H1 (cell line): ENCODE data around the gene ZNF470. TPM values are rescaled to one million over a fixed set of nuclear protein-coding genes. Genes with fewer than 3 reads are reported as not detected.

Experiments
- CTCF ChIA-PET: fragments of 300-600 bp; sonication (Branson Sonifier 250); formaldehyde crosslinking; loops from one replicate; lab custom pipeline; 2021; ENCODE audit not compliant: partially characterized antibody; lab: Charles Lee
- POLR2A ChIA-PET: fragments of 300-600 bp; sonication (Branson Sonifier 250); formaldehyde crosslinking; loops from one replicate; lab custom pipeline; 2021; ENCODE audit warnings: inconsistent platforms; ENCODE audit not compliant: partially characterized antibody; lab: Charles Lee
- DNase-seq, 2 experiments: peaks; one replicate each; pipeline versions ENCODE4 v3.0.0 to v3.0.0-alpha.2; 2010 to 2022; ENCODE audit warnings: low spot score in 2 of 2, low read depth in 1 of 2, mixed read lengths in 1 of 2
- FAIRE-seq: peaks from 2 replicates; lab custom pipeline; 2011; peaks lifted over from hg19 to GRCh38; lab: Jason Lieb, UNC
- H2AFZ ChIP-seq: 2 replicates; pipeline ENCODE4 v1.8.1; 2012; ENCODE audit warnings: low read length, inconsistent platforms
- H2AK5ac ChIP-seq: 2 replicates; pipeline ENCODE4 v1.6.1; 2013; ENCODE audit warnings: low read depth, low read length
- H2BK120ac ChIP-seq: replicated peaks from 2 replicates; pipeline ENCODE3; 2013; ENCODE audit warnings: low read depth, low read length, inconsistent platforms
- H2BK12ac ChIP-seq: 2 replicates; pipeline ENCODE4 v1.6.1; 2013; ENCODE audit warnings: low read depth, low read length
- H2BK15ac ChIP-seq: 2 replicates; pipeline ENCODE4 v1.6.1; 2013; ENCODE audit warnings: low read length
- H2BK20ac ChIP-seq: 2 replicates; pipeline ENCODE4 v1.6.1; 2013; ENCODE audit warnings: low read length
- H2BK5ac ChIP-seq: 2 replicates; pipeline ENCODE4 v1.6.1; 2013; ENCODE audit warnings: low read depth, low read length
- H3K14ac ChIP-seq: 2 replicates; pipeline ENCODE4 v1.6.1; 2013; ENCODE audit warnings: inconsistent platforms; ENCODE audit not compliant: insufficient read length
- H3K18ac ChIP-seq: 2 replicates; pipeline ENCODE4 v1.6.1; 2013; ENCODE audit warnings: low read length; ENCODE audit errors: extremely low read depth
- H3K23ac ChIP-seq: 2 replicates; pipeline ENCODE4 v1.6.1; 2013; ENCODE audit warnings: inconsistent platforms; ENCODE audit not compliant: insufficient read length
- H3K23me2 ChIP-seq: 2 replicates; pipeline ENCODE4 v1.6.1; 2013; ENCODE audit warnings: low read depth, low read length
- H3K27ac ChIP-seq: 2 replicates; pipeline ENCODE4 v1.6.1; 2011; ENCODE audit warnings: low read depth, low read length, inconsistent platforms
- H3K27me3 ChIP-seq, 4 experiments: replicated peaks in 1 of 4; 1 replicate in 1 of 4; 2 replicates in 3 of 4; pipeline versions ENCODE4 v1.6.1 to v1.8.1; 2011 to 2013; ENCODE audit warnings: low read length in 3 of 4, mild to moderate bottlenecking in 3 of 4, inconsistent platforms in 2 of 4, mixed read lengths in 2 of 4, moderate library complexity in 1 of 4; ENCODE audit not compliant: control insufficient read depth in 3 of 4, insufficient read depth in 3 of 4; ENCODE audit errors: extremely low read depth in 1 of 4
- H3K36me3 ChIP-seq, 4 experiments: 2 replicates each; pipeline versions ENCODE4 v1.6.1 to v1.8.1; 2011 to 2013; ENCODE audit warnings: mild to moderate bottlenecking in 4 of 4, low read length in 3 of 4, moderate library complexity in 2 of 4, control low read depth in 1 of 4, inconsistent platforms in 1 of 4; ENCODE audit not compliant: insufficient read depth in 4 of 4, control insufficient read depth in 2 of 4
- H3K4ac ChIP-seq: replicated peaks from 2 replicates; pipeline ENCODE3; 2013; ENCODE audit warnings: low read length, low read depth, mixed read lengths, inconsistent platforms; ENCODE audit not compliant: insufficient read length
- H3K4me1 ChIP-seq, 4 experiments: replicated peaks in 1 of 4; 1 replicate in 1 of 4; 2 replicates in 3 of 4; pipeline versions ENCODE4 v1.6.1 to v1.8.1; 2011 to 2013; ENCODE audit warnings: low read length in 3 of 4, inconsistent platforms in 2 of 4, mixed read lengths in 1 of 4; ENCODE audit not compliant: insufficient read depth in 4 of 4, control insufficient read depth in 3 of 4
- H3K4me2 ChIP-seq, 2 experiments: 2 replicates each; pipeline versions ENCODE4 v1.6.1 to v1.8.1; 2011 to 2013; ENCODE audit warnings: low read depth in 2 of 2, low read length in 2 of 2, control low read depth in 1 of 2, inconsistent platforms in 1 of 2, mild to moderate bottlenecking in 1 of 2; ENCODE audit not compliant: insufficient read depth in 1 of 2
- H3K4me3 ChIP-seq, 4 experiments: fragments of 200-600, 300-600 bp in 1 of 4; sonication (generic), shearing (Covaris generic), sonication (Bioruptor Twin) in 1 of 4; 2 replicates each; pipeline versions ENCODE4 v1.5.1 to v1.8.1; 2011 to 2016; ENCODE audit warnings: low read length in 4 of 4, low read depth in 3 of 4, control low read depth in 2 of 4, inconsistent platforms in 2 of 4, mild to moderate bottlenecking in 2 of 4, mixed read lengths in 1 of 4, moderate library complexity in 1 of 4; ENCODE audit not compliant: insufficient read depth in 2 of 4; ENCODE audit errors: extremely low read depth in 1 of 4
- H3K56ac ChIP-seq: replicated peaks from 2 replicates; pipeline ENCODE3; 2013; ENCODE audit warnings: low read depth, mild to moderate bottlenecking, mixed read lengths, low read length, inconsistent platforms; ENCODE audit not compliant: insufficient read length
- H3K79me1 ChIP-seq: 2 replicates; pipeline ENCODE4 v1.6.1; 2013; ENCODE audit warnings: low read depth, low read length, control low read depth
- H3K79me2 ChIP-seq, 2 experiments: 2 replicates each; pipeline versions ENCODE4 v1.6.1 to v1.8.1; 2012 to 2013; ENCODE audit warnings: low read length in 2 of 2, mild to moderate bottlenecking in 2 of 2, inconsistent platforms in 1 of 2; ENCODE audit not compliant: insufficient read depth in 2 of 2, control insufficient read depth in 1 of 2
- H3K9ac ChIP-seq, 4 experiments: replicated peaks in 1 of 4; 1 replicate in 1 of 4; 2 replicates in 3 of 4; pipeline versions ENCODE4 v1.6.1 to v1.8.1; 2011 to 2013; ENCODE audit warnings: low read depth in 3 of 4, low read length in 3 of 4, control low read depth in 2 of 4, mild to moderate bottlenecking in 2 of 4, moderate library complexity in 2 of 4, inconsistent platforms in 1 of 4; ENCODE audit errors: extremely low read depth in 1 of 4
- H3K9me3 ChIP-seq, 2 experiments: 2 replicates each; pipeline versions ENCODE4 v1.6.1 to v1.8.1; 2012 to 2013; ENCODE audit warnings: mild to moderate bottlenecking in 2 of 2, moderate library complexity in 2 of 2, control low read depth in 1 of 2, inconsistent platforms in 1 of 2, low read depth in 1 of 2, low read length in 1 of 2, mixed read lengths in 1 of 2; ENCODE audit not compliant: insufficient read depth in 2 of 2
- H4K20me1 ChIP-seq, 2 experiments: replicated peaks in 1 of 2; 2 replicates each; pipeline versions ENCODE3 to v1.8.1; 2011 to 2013; ENCODE audit warnings: inconsistent platforms in 2 of 2, low read length in 2 of 2, mild to moderate bottlenecking in 1 of 2; ENCODE audit not compliant: insufficient read depth in 2 of 2, control insufficient read depth in 1 of 2
- H4K5ac ChIP-seq: 2 replicates; pipeline ENCODE4 v1.6.1; 2013; ENCODE audit warnings: low read length, low read depth, mixed read lengths, inconsistent platforms; ENCODE audit not compliant: insufficient read length
- H4K8ac ChIP-seq: 2 replicates; pipeline ENCODE4 v1.8.0; 2013; ENCODE audit warnings: mild to moderate bottlenecking, moderate library complexity, low read length, inconsistent platforms; ENCODE audit not compliant: insufficient read depth; ENCODE audit errors: extremely low read depth
- H4K91ac ChIP-seq: replicated peaks from 2 replicates; pipeline ENCODE3; 2013; ENCODE audit warnings: low read length, mixed read lengths, inconsistent platforms; ENCODE audit not compliant: insufficient read length
- BRCA1 ChIP-seq: IDR thresholded peaks from 2 replicates; pipeline ENCODE4 v1.6.1; 2012; ENCODE audit warnings: low read depth, low read length, improper control_type of control experiment
- CHD2 ChIP-seq: IDR thresholded peaks from 2 replicates; pipeline ENCODE4 v1.6.1; 2012; ENCODE audit warnings: low read length, improper control_type of control experiment
- GABPA ChIP-seq: IDR thresholded peaks from 2 replicates; pipeline ENCODE4 v1.6.1; 2011; ENCODE audit warnings: mild to moderate bottlenecking, low read length, moderate library complexity, borderline replicate concordance; ENCODE audit not compliant: insufficient read depth
- KDM5A ChIP-seq: fragments of 200-600 bp; IDR thresholded peaks from 2 replicates; pipeline ENCODE4 v1.7.1; 2012; ENCODE audit warnings: mild to moderate bottlenecking, low read length, inconsistent platforms, mixed read lengths
- MAFK ChIP-seq: IDR thresholded peaks from 2 replicates; pipeline ENCODE4 v1.6.1; 2012; ENCODE audit warnings: low read depth, mild to moderate bottlenecking, improper control_type of control experiment, low read length
- SIX5 ChIP-seq: IDR thresholded peaks from 2 replicates; pipeline ENCODE4 v1.6.1; 2011; ENCODE audit warnings: mild to moderate bottlenecking, low read depth, low read length
- SP1 ChIP-seq: IDR thresholded peaks from 2 replicates; pipeline ENCODE4 v1.6.1; 2011; ENCODE audit warnings: low read depth, low read length
- SP4 ChIP-seq: IDR thresholded peaks from 2 replicates; pipeline ENCODE4 v1.6.1; 2012; ENCODE audit warnings: low read length, inconsistent platforms
- TEAD4 ChIP-seq: IDR thresholded peaks from 2 replicates; pipeline ENCODE4 v1.6.1; 2012; ENCODE audit warnings: low read depth, low read length, inconsistent platforms, mixed read lengths
- WGBS, 2 experiments: shearing (Covaris generic) in 1 of 2; methylation state at CpG; one replicate each; pipeline versions ENCODE4 v1.1.6 to v1.1.7; 2013 to 2015; ENCODE audit warnings: low lambda C conversion rate in 2 of 2, mixed read lengths in 2 of 2, inconsistent platforms in 1 of 2, low coverage in 1 of 2, missing lambda C conversion rate in 1 of 2; ENCODE audit not compliant: insufficient replicate concordance in 2 of 2, insufficient coverage in 1 of 2, insufficient read length in 1 of 2; ENCODE audit errors: extremely low coverage in 1 of 2, missing lambda C conversion rate in 1 of 2; 5-methylcytosine and 5-hydroxymethylcytosine counted together
- long read RNA-seq, 2 experiments: library from RNA in 1 of 2; library from capped mRNA in 1 of 2; stranded (forward); transcript quantifications; one replicate each; pipeline ENCODE4 v2.0.0, GENCODE V29; 2021; ENCODE audit warnings: inconsistent platforms in 1 of 2
- polyA minus RNA-seq, 3 experiments: library from RNA; depleted of rRNA, polyadenylated mRNA; stranded (reverse); fragments of >200 nt; gene quantifications; 1 replicate in 2 of 3; 2 replicates in 1 of 3; pipeline ENCODE4 v1.2.3, GENCODE V29; 2011
- polyA plus RNA-seq, 7 experiments: library from polyadenylated mRNA; depleted of rRNA in 3 of 7; stranded (reverse) in 5 of 7; unstranded in 2 of 7; fragments of >200 nt in 5 of 7; fragments of 200-250 nt in 2 of 7; gene quantifications; 1 replicate in 5 of 7; 2 replicates in 1 of 7; 4 replicates in 1 of 7; pipeline versions ENCODE4 v1.2.1 to v1.2.3, GENCODE V29; 2011 to 2013; ENCODE audit warnings: missing spikeins in 2 of 7, mixed read lengths in 2 of 7
- total RNA-seq: library from RNA; stranded (reverse); fragmentation: NEBNext Ultra II Directional; extraction: Animal tissue kit (Norgen Biotek cat#: 25700); gene quantifications from 2 replicates; pipeline ENCODE4 v1.2.1, GENCODE V29; 2021

ZNF470 gene
- total RNA-seq = 6.8 and 8.8 TPM in 2 replicates
- polyA plus RNA-seq (2011; rRNA removed) = 1.9 and 2.0 TPM in 2 replicates
- polyA plus RNA-seq (2011; cell fraction: cytosol; rRNA removed) = 2.8 TPM
- 6.7 TPM for polyA plus RNA-seq (2011; cell fraction: nucleus; rRNA removed)
- 4.8 to 7.2 TPM (median 6.1 TPM) in 4 replicates for polyA plus RNA-seq (2012, experiment 1 of 2)
- polyA plus RNA-seq (2012, experiment 2 of 2) = 0.49 TPM
- 7.4 TPM for polyA plus RNA-seq (2013, experiment 1 of 2)
- polyA plus RNA-seq (2013, experiment 2 of 2) = 6.4 TPM
- polyA minus RNA-seq (2011; rRNA and poly(A)+ RNA removed) = 3.8 and 6.8 TPM in 2 replicates
- 2.9 TPM for polyA minus RNA-seq (2011; cell fraction: cytosol; rRNA and poly(A)+ RNA removed)
- polyA minus RNA-seq (2011; cell fraction: nucleus; rRNA and poly(A)+ RNA removed) = 13.6 TPM
- long read RNA-seq, experiment 1, full-length matches to known transcripts = 1 of 5 reads
- long read RNA-seq, experiment 1, partial matches to known transcripts = 0 of 5 reads
- long read RNA-seq, experiment 1, other reads (novel, unspliced or antisense) = 4 of 5 reads
- long read RNA-seq, experiment 2, partial matches to known transcripts = 0 of 2 reads
- long read RNA-seq, experiment 2, other reads (novel, unspliced or antisense) = 2 of 2 reads

DNA sequence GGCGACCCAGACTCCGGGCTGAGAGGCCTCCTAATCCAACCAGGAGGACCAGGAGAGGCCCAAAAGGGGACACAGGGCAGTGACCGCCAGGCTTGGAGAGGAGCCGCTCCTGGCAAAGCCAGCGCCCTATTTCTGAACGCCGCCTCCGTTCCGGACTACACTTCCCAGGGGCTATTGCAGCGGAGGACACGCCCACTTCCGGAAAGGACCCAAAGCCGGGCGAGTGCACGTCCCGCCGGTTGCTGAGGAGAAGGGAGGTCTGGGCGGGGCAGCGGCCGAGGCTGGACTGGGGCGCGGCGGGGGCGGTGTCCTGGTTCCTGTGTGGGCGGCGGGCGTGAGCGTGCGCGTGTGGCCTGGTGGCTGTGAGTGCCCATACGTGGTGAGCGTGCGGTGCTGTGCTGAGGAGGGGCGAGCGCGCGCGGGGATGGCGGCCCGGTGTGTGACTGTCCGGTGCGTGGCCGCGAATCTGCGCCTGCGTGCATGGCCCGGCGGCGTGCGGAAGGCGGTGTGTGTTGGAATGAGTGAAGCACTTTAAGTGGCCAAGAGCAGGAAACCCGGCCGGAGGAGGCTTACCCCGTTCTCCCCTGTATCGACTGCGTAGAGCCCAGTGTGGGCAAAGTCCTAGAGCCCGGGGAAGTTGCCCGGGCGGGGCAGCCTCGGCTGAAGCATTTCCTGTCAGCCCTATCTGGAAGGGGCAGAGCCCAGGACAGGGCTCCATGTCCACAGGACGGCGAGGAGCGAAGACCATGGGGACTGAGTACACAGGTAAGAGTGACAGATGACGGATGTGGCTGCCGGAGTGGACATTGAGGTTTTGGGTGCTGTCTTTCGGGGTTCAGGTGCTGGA, at the start of gene ZNF470:
Gene ZNF470, plus strand, starts transcription at position 195 of the 847 bp plus-strand sequence. CDS start 2,844 bp downstream, outside the sequence.
- Histone ChIP-seq H3K18ac (peak within 1 kb of the TSS; percentile 78), H2BK20ac (no peak within 1 kb of the TSS), H3K79me2 (no peaks in the 10 kb centered on the region), H3K23me2 (peaks cover 6% of the 10 kb centered on the region; the same call in 1 of the 2 replicates), H3K4me1 (no peaks in the 10 kb centered on the region; a peak in 1 of 7 replicates), H3K36me3 (peaks cover 2 to 37% (median 17%) of the 10 kb centered on the region in 4 experiments; a peak in 7 of 8 replicates), H3K23ac (no peak within 1 kb of the TSS), H4K5ac (peak within 1 kb of the TSS; percentile 72), H3K79me1 (no peaks in the 10 kb centered on the region), H2BK12ac (peak within 1 kb of the TSS; percentile 27; the same call in 1 of the 2 replicates), H2AK5ac (no peak within 1 kb of the TSS), H3K27ac (no peak within 1 kb of the TSS), H4K20me1 (no peaks in the 10 kb centered on the region), H4K8ac (peak within 1 kb of the TSS; percentile 31; the same call in 1 of the 2 replicates), H2AFZ (peak within 1 kb of the TSS; percentile 99), H3K4me3 (peak within 1 kb of the TSS; percentile 55 to 98 (median 96)), H3K4ac (no peak within 1 kb of the TSS), H3K27me3 (no peaks in the 10 kb centered on the region), H2BK15ac (no peak within 1 kb of the TSS), H3K9me3 (peaks cover 33 to 40% of the 10 kb centered on the region in 2 experiments), H4K91ac (peak within 1 kb of the TSS; percentile 98), H3K4me2 (peak within 1 kb of the TSS; percentile 62 to 93), H2BK120ac (no peak within 1 kb of the TSS), H3K14ac (no peak within 1 kb of the TSS), H2BK5ac (peak within 1 kb of the TSS; percentile 91; the same call in 1 of the 2 replicates), H3K9ac (peak within 1 kb of the TSS; percentile 1 to 73 (median 40); a peak in 5 of 7 replicates), H3K56ac (no peak within 1 kb of the TSS)
- WGBS, 2 experiments = 6% methylated on average over 59 of the region's 66 CpGs; no CpG with 5 or more reads in 1 of the 2 experiments
- FAIRE-seq = no peak
- ChIA-PET CTCF (interaction anchor here (0.6 to 1.0 kb wide), 2 partner anchors 19 to 274 kb away, joined by 3 read pairs; no protein-coding TSS in a partner anchor), POLR2A (interaction anchor here (0.8 kb wide), 1 partner anchor 14 kb away, joined by 3 read pairs; no protein-coding TSS in a partner anchor)
- peak; percentile 44 to 94 for DNase-seq
- peak; percentile 84; the same call in 1 of the 2 replicates for TF ChIP-seq GABPA
- no peak for TF ChIP-seq MAFK
- TF ChIP-seq SP1 = peak; percentile 74
- TF ChIP-seq TEAD4 = 0 out of 2 replicates have a peak, but pooled peaks have one; percentile 5
- TF ChIP-seq KDM5A = no peak
- TF ChIP-seq SP4 = no peak
- TF ChIP-seq CHD2 = no peak
- TF ChIP-seq SIX5 = peak; percentile 67
- no peak for TF ChIP-seq BRCA1
